Measurements from ENCODE around the gene FAM53B.
"Not testable (repeated sequence)": the region's sequence is repeated elsewhere in the genome, so short reads cannot be mapped to it uniquely, and the experiment has no call there.

Gene FAM53B

GRCh38 chr10:124627866-124628675 is 116.1 kb downstream of the FAM53B start:
- DNase-seq (ENCODE audit: low spot score), result no peak

GRCh38 chr10:124626759-124627380 is 117.3 kb downstream of the FAM53B start:
- DNase-seq (ENCODE audit: low spot score), result no peak

GRCh38 chr10:124625831-124626238 is 118.3 kb downstream of the FAM53B start:
- DNase-seq (ENCODE audit: low spot score), result no peak

- DNase-seq (ENCODE audit: low spot score), result no peak
These were observed 119.3 kb downstream of the FAM53B start for GRCh38 chr10:124624895-124625294.

GRCh38 chr10:124624466-124624865 is 119.7 kb downstream of the FAM53B start:
- DNase-seq (ENCODE audit: low spot score), result no peak

GRCh38 chr10:124624006-124624405 is 120.2 kb downstream of the FAM53B start:
- no peak for DNase-seq (ENCODE audit: low spot score)

GRCh38 chr10:124622866-124623536 is 121.2 kb downstream of the FAM53B start:
- DNase-seq (ENCODE audit: low spot score), result no peak

- DNase-seq (ENCODE audit: low spot score), result no peak
These were observed 122.0 kb downstream of the FAM53B start for GRCh38 chr10:124622158-124622557.

- no peak for DNase-seq (ENCODE audit: low spot score)
These were observed 122.5 kb downstream of the FAM53B start for GRCh38 chr10:124621637-124622036.

GRCh38 chr10:124619802-124620490 is 124.2 kb downstream of the FAM53B start:
- DNase-seq (ENCODE audit: low spot score), result no peak

- DNase-seq (ENCODE audit: low spot score), result no peak
These were observed 125.0 kb downstream of the FAM53B start for GRCh38 chr10:124619195-124619594.

- DNase-seq (ENCODE audit: low spot score), result no peak
These were observed 125.6 kb downstream of the FAM53B start for GRCh38 chr10:124618470-124619073.

- DNase-seq (ENCODE audit: low spot score), result no peak
These were observed 127.4 kb downstream of the FAM53B start for GRCh38 chr10:124616836-124617130.

- DNase-seq (ENCODE audit: low spot score), result no peak
These were observed 127.9 kb downstream of the FAM53B start for GRCh38 chr10:124616040-124616835.

GRCh38 chr10:124615259-124615658 is 128.9 kb downstream of the FAM53B start:
- no peak for DNase-seq (ENCODE audit: low spot score)

- DNase-seq (ENCODE audit: low spot score), result no peak
These were observed 130.0 kb downstream of the FAM53B start for GRCh38 chr10:124614003-124614659.

- DNase-seq (ENCODE audit: low spot score), result no peak
These were observed 131.3 kb downstream of the FAM53B start for GRCh38 chr10:124612611-124613498.

- no peak for DNase-seq (ENCODE audit: low spot score)
These were observed 132.4 kb downstream of the FAM53B start for GRCh38 chr10:124611738-124612137.

- not testable (repeated sequence) for DNase-seq (ENCODE audit: low spot score)
These were observed 133.3 kb downstream of the FAM53B start for GRCh38 chr10:124610851-124611250.

- DNase-seq (ENCODE audit: low spot score), result not testable (repeated sequence)
These were observed 134.0 kb downstream of the FAM53B start for GRCh38 chr10:124610186-124610585.

All from RKO (cell line).